H1 (cell line): ENCODE measurements around the gene PBX1. TPM values are rescaled to one million over a fixed set of nuclear protein-coding genes. Genes with fewer than 3 reads are reported as not detected.

Experiments used
- CTCF ChIA-PET: fragments of 300-600 bp; sonication (Branson Sonifier 250); formaldehyde crosslinking; loops from one replicate; lab custom pipeline; 2021; ENCODE audit not compliant: partially characterized antibody; lab: Charles Lee
- POLR2A ChIA-PET: fragments of 300-600 bp; sonication (Branson Sonifier 250); formaldehyde crosslinking; loops from one replicate; lab custom pipeline; 2021; ENCODE audit warnings: inconsistent platforms; ENCODE audit not compliant: partially characterized antibody; lab: Charles Lee
- DNase-seq, 2 experiments: peaks; one replicate each; pipeline versions ENCODE4 v3.0.0 to v3.0.0-alpha.2; 2010 to 2022; ENCODE audit warnings: low spot score in 2 of 2, low read depth in 1 of 2, mixed read lengths in 1 of 2
- FAIRE-seq: peaks from 2 replicates; lab custom pipeline; 2011; peaks lifted over from hg19 to GRCh38; lab: Jason Lieb, UNC
- H2AFZ ChIP-seq: 2 replicates; pipeline ENCODE4 v1.8.1; 2012; ENCODE audit warnings: low read length, inconsistent platforms
- H2AK5ac ChIP-seq: 2 replicates; pipeline ENCODE4 v1.6.1; 2013; ENCODE audit warnings: low read depth, low read length
- H2BK120ac ChIP-seq: replicated peaks from 2 replicates; pipeline ENCODE3; 2013; ENCODE audit warnings: low read depth, low read length, inconsistent platforms
- H2BK12ac ChIP-seq: 2 replicates; pipeline ENCODE4 v1.6.1; 2013; ENCODE audit warnings: low read depth, low read length
- H2BK15ac ChIP-seq: 2 replicates; pipeline ENCODE4 v1.6.1; 2013; ENCODE audit warnings: low read length
- H2BK20ac ChIP-seq: 2 replicates; pipeline ENCODE4 v1.6.1; 2013; ENCODE audit warnings: low read length
- H2BK5ac ChIP-seq: 2 replicates; pipeline ENCODE4 v1.6.1; 2013; ENCODE audit warnings: low read depth, low read length
- H3K14ac ChIP-seq: 2 replicates; pipeline ENCODE4 v1.6.1; 2013; ENCODE audit warnings: inconsistent platforms; ENCODE audit not compliant: insufficient read length
- H3K18ac ChIP-seq: 2 replicates; pipeline ENCODE4 v1.6.1; 2013; ENCODE audit warnings: low read length; ENCODE audit errors: extremely low read depth
- H3K23ac ChIP-seq: 2 replicates; pipeline ENCODE4 v1.6.1; 2013; ENCODE audit warnings: inconsistent platforms; ENCODE audit not compliant: insufficient read length
- H3K23me2 ChIP-seq: 2 replicates; pipeline ENCODE4 v1.6.1; 2013; ENCODE audit warnings: low read depth, low read length
- H3K27ac ChIP-seq: 2 replicates; pipeline ENCODE4 v1.6.1; 2011; ENCODE audit warnings: low read depth, low read length, inconsistent platforms
- H3K27me3 ChIP-seq, 4 experiments: replicated peaks in 1 of 4; 1 replicate in 1 of 4; 2 replicates in 3 of 4; pipeline versions ENCODE4 v1.6.1 to v1.8.1; 2011 to 2013; ENCODE audit warnings: low read length in 3 of 4, mild to moderate bottlenecking in 3 of 4, inconsistent platforms in 2 of 4, mixed read lengths in 2 of 4, moderate library complexity in 1 of 4; ENCODE audit not compliant: control insufficient read depth in 3 of 4, insufficient read depth in 3 of 4; ENCODE audit errors: extremely low read depth in 1 of 4
- H3K36me3 ChIP-seq, 4 experiments: 2 replicates each; pipeline versions ENCODE4 v1.6.1 to v1.8.1; 2011 to 2013; ENCODE audit warnings: mild to moderate bottlenecking in 4 of 4, low read length in 3 of 4, moderate library complexity in 2 of 4, control low read depth in 1 of 4, inconsistent platforms in 1 of 4; ENCODE audit not compliant: insufficient read depth in 4 of 4, control insufficient read depth in 2 of 4
- H3K4ac ChIP-seq: replicated peaks from 2 replicates; pipeline ENCODE3; 2013; ENCODE audit warnings: low read length, low read depth, mixed read lengths, inconsistent platforms; ENCODE audit not compliant: insufficient read length
- H3K4me1 ChIP-seq, 4 experiments: replicated peaks in 1 of 4; 1 replicate in 1 of 4; 2 replicates in 3 of 4; pipeline versions ENCODE4 v1.6.1 to v1.8.1; 2011 to 2013; ENCODE audit warnings: low read length in 3 of 4, inconsistent platforms in 2 of 4, mixed read lengths in 1 of 4; ENCODE audit not compliant: insufficient read depth in 4 of 4, control insufficient read depth in 3 of 4
- H3K4me2 ChIP-seq, 2 experiments: 2 replicates each; pipeline versions ENCODE4 v1.6.1 to v1.8.1; 2011 to 2013; ENCODE audit warnings: low read depth in 2 of 2, low read length in 2 of 2, control low read depth in 1 of 2, inconsistent platforms in 1 of 2, mild to moderate bottlenecking in 1 of 2; ENCODE audit not compliant: insufficient read depth in 1 of 2
- H3K4me3 ChIP-seq, 4 experiments: fragments of 200-600, 300-600 bp in 1 of 4; sonication (generic), shearing (Covaris generic), sonication (Bioruptor Twin) in 1 of 4; 2 replicates each; pipeline versions ENCODE4 v1.5.1 to v1.8.1; 2011 to 2016; ENCODE audit warnings: low read length in 4 of 4, low read depth in 3 of 4, control low read depth in 2 of 4, inconsistent platforms in 2 of 4, mild to moderate bottlenecking in 2 of 4, mixed read lengths in 1 of 4, moderate library complexity in 1 of 4; ENCODE audit not compliant: insufficient read depth in 2 of 4; ENCODE audit errors: extremely low read depth in 1 of 4
- H3K56ac ChIP-seq: replicated peaks from 2 replicates; pipeline ENCODE3; 2013; ENCODE audit warnings: low read depth, mild to moderate bottlenecking, mixed read lengths, low read length, inconsistent platforms; ENCODE audit not compliant: insufficient read length
- H3K79me1 ChIP-seq: 2 replicates; pipeline ENCODE4 v1.6.1; 2013; ENCODE audit warnings: low read depth, low read length, control low read depth
- H3K79me2 ChIP-seq, 2 experiments: 2 replicates each; pipeline versions ENCODE4 v1.6.1 to v1.8.1; 2012 to 2013; ENCODE audit warnings: low read length in 2 of 2, mild to moderate bottlenecking in 2 of 2, inconsistent platforms in 1 of 2; ENCODE audit not compliant: insufficient read depth in 2 of 2, control insufficient read depth in 1 of 2
- H3K9ac ChIP-seq, 4 experiments: replicated peaks in 1 of 4; 1 replicate in 1 of 4; 2 replicates in 3 of 4; pipeline versions ENCODE4 v1.6.1 to v1.8.1; 2011 to 2013; ENCODE audit warnings: low read depth in 3 of 4, low read length in 3 of 4, control low read depth in 2 of 4, mild to moderate bottlenecking in 2 of 4, moderate library complexity in 2 of 4, inconsistent platforms in 1 of 4; ENCODE audit errors: extremely low read depth in 1 of 4
- H3K9me3 ChIP-seq, 2 experiments: 2 replicates each; pipeline versions ENCODE4 v1.6.1 to v1.8.1; 2012 to 2013; ENCODE audit warnings: mild to moderate bottlenecking in 2 of 2, moderate library complexity in 2 of 2, control low read depth in 1 of 2, inconsistent platforms in 1 of 2, low read depth in 1 of 2, low read length in 1 of 2, mixed read lengths in 1 of 2; ENCODE audit not compliant: insufficient read depth in 2 of 2
- H4K20me1 ChIP-seq, 2 experiments: replicated peaks in 1 of 2; 2 replicates each; pipeline versions ENCODE3 to v1.8.1; 2011 to 2013; ENCODE audit warnings: inconsistent platforms in 2 of 2, low read length in 2 of 2, mild to moderate bottlenecking in 1 of 2; ENCODE audit not compliant: insufficient read depth in 2 of 2, control insufficient read depth in 1 of 2
- H4K5ac ChIP-seq: 2 replicates; pipeline ENCODE4 v1.6.1; 2013; ENCODE audit warnings: low read length, low read depth, mixed read lengths, inconsistent platforms; ENCODE audit not compliant: insufficient read length
- H4K8ac ChIP-seq: 2 replicates; pipeline ENCODE4 v1.8.0; 2013; ENCODE audit warnings: mild to moderate bottlenecking, moderate library complexity, low read length, inconsistent platforms; ENCODE audit not compliant: insufficient read depth; ENCODE audit errors: extremely low read depth
- H4K91ac ChIP-seq: replicated peaks from 2 replicates; pipeline ENCODE3; 2013; ENCODE audit warnings: low read length, mixed read lengths, inconsistent platforms; ENCODE audit not compliant: insufficient read length
- BACH1 ChIP-seq: IDR thresholded peaks from 2 replicates; pipeline ENCODE4 v1.6.1; 2012; ENCODE audit warnings: low read length, improper control_type of control experiment
- E2F6 ChIP-seq: IDR thresholded peaks from 2 replicates; pipeline ENCODE4 v1.6.1; 2012; ENCODE audit warnings: inconsistent platforms
- EP300 ChIP-seq, 2 experiments: IDR thresholded peaks; 1 replicate in 1 of 2; 2 replicates in 1 of 2; pipeline ENCODE4 v1.6.1; 2011 to 2012; ENCODE audit warnings: low read depth in 2 of 2, low read length in 2 of 2, mild to moderate bottlenecking in 2 of 2, borderline replicate concordance in 1 of 2, inconsistent platforms in 1 of 2, moderate library complexity in 1 of 2
- HDAC6 ChIP-seq: IDR thresholded peaks from one replicate; pipeline ENCODE4 v1.7.1; 2012; ENCODE audit warnings: low read depth, mild to moderate bottlenecking, inconsistent platforms, low read length, moderate library complexity
- JUND ChIP-seq: IDR thresholded peaks from 2 replicates; pipeline ENCODE4 v1.6.1; 2011; ENCODE audit warnings: mild to moderate bottlenecking, improper control_type of control experiment, low read length
- KDM5A ChIP-seq: fragments of 200-600 bp; IDR thresholded peaks from 2 replicates; pipeline ENCODE4 v1.7.1; 2012; ENCODE audit warnings: mild to moderate bottlenecking, low read length, inconsistent platforms, mixed read lengths
- MAFK ChIP-seq: IDR thresholded peaks from 2 replicates; pipeline ENCODE4 v1.6.1; 2012; ENCODE audit warnings: low read depth, mild to moderate bottlenecking, improper control_type of control experiment, low read length
- NRF1 ChIP-seq: IDR thresholded peaks from 2 replicates; pipeline ENCODE4 v1.6.1; 2011; ENCODE audit warnings: mild to moderate bottlenecking, low read depth, low read length, improper control_type of control experiment
- RFX5 ChIP-seq: IDR thresholded peaks from 2 replicates; pipeline ENCODE4 v1.6.1; 2011; ENCODE audit warnings: low read depth, low read length, improper control_type of control experiment, borderline replicate concordance
- SIN3A ChIP-seq, 2 experiments: IDR thresholded peaks in 1 of 2; conservative IDR thresholded peaks in 1 of 2; 2 replicates each; pipeline ENCODE4 v1.6.1; 2011 to 2012; ENCODE audit warnings: low read length in 2 of 2, improper control_type of control experiment in 1 of 2, low read depth in 1 of 2, mild to moderate bottlenecking in 1 of 2
- SIX5 ChIP-seq: IDR thresholded peaks from 2 replicates; pipeline ENCODE4 v1.6.1; 2011; ENCODE audit warnings: mild to moderate bottlenecking, low read depth, low read length
- TAF1 ChIP-seq: IDR thresholded peaks from 2 replicates; pipeline ENCODE4 v1.6.1; 2011; ENCODE audit warnings: mild to moderate bottlenecking, low read depth, low read length
- TAF7 ChIP-seq: optimal IDR thresholded peaks from 2 replicates; pipeline ENCODE3; 2011; ENCODE audit warnings: low read depth, mild to moderate bottlenecking, inconsistent platforms, low read length, moderate library complexity, borderline replicate concordance
- WGBS, 2 experiments: shearing (Covaris generic) in 1 of 2; methylation state at CpG; one replicate each; pipeline versions ENCODE4 v1.1.6 to v1.1.7; 2013 to 2015; ENCODE audit warnings: low lambda C conversion rate in 2 of 2, mixed read lengths in 2 of 2, inconsistent platforms in 1 of 2, low coverage in 1 of 2, missing lambda C conversion rate in 1 of 2; ENCODE audit not compliant: insufficient replicate concordance in 2 of 2, insufficient coverage in 1 of 2, insufficient read length in 1 of 2; ENCODE audit errors: extremely low coverage in 1 of 2, missing lambda C conversion rate in 1 of 2; 5-methylcytosine and 5-hydroxymethylcytosine counted together
- polyA plus RNA-seq, 7 experiments: library from polyadenylated mRNA; depleted of rRNA in 3 of 7; stranded (reverse) in 5 of 7; unstranded in 2 of 7; fragments of >200 nt in 5 of 7; fragments of 200-250 nt in 2 of 7; gene quantifications; 1 replicate in 5 of 7; 2 replicates in 1 of 7; 4 replicates in 1 of 7; pipeline versions ENCODE4 v1.2.1 to v1.2.3, GENCODE V29; 2011 to 2013; ENCODE audit warnings: missing spikeins in 2 of 7, mixed read lengths in 2 of 7
- total RNA-seq: library from RNA; stranded (reverse); fragmentation: NEBNext Ultra II Directional; extraction: Animal tissue kit (Norgen Biotek cat#: 25700); gene quantifications from 2 replicates; pipeline ENCODE4 v1.2.1, GENCODE V29; 2021

Gene PBX1
- total and polyA plus RNA-seq, 2 of the 8 experiments (the other 6 are each of a cell fraction or from before 2014, with no cell fraction given): 87.4 to 124 TPM

GRCh38 chr1:164624400-164624799, 65.4 kb downstream of the PBX1 start:
- FAIRE-seq (no peak), DNase-seq (no peak)
- H3K27ac ChIP-seq: no peak overlapping the region
- H4K5ac ChIP-seq: no peak overlapping the region
- no peak overlapping the region for H2BK5ac ChIP-seq
- no peak overlapping the region for H2BK20ac ChIP-seq
- H3K36me3 ChIP-seq: peaks cover 0 to 9% (median 2%) of the 10 kb centered on the region in 4 experiments; a peak in 4 of 8 replicates
- H3K14ac ChIP-seq: no peak overlapping the region
- no peak overlapping the region for H3K56ac ChIP-seq
- H3K4me3 ChIP-seq: no peak overlapping the region
- H3K79me1 ChIP-seq: peaks cover 12% of the 10 kb centered on the region; the same call in 1 of the 2 replicates
- H3K79me2 ChIP-seq: peaks cover 3 to 97% of the 10 kb centered on the region in 2 experiments; a peak in 3 of 4 replicates
- no peak overlapping the region for H3K23ac ChIP-seq
- 93% methylated on average over 1 of the region's 1 CpG; no CpG with 5 or more reads in 1 of the 2 experiments for WGBS, 2 experiments
- no peaks in the 10 kb centered on the region for H3K9me3 ChIP-seq
- H2BK120ac ChIP-seq: no peak overlapping the region
- H3K27me3 ChIP-seq: no peaks in the 10 kb centered on the region
- no peak overlapping the region for H2BK12ac ChIP-seq
- H3K23me2 ChIP-seq: no peaks in the 10 kb centered on the region
- peaks cover 0 to 16% (median 10%) of the 10 kb centered on the region in 4 experiments; a peak in 4 of 7 replicates for H3K4me1 ChIP-seq
- ChIA-PET CTCF (interaction anchor here (0.7 to 3.3 kb wide), 38 partner anchors 10 to 428 kb away, joined by 3 to 34 read pairs (median 4); no protein-coding TSS in a partner anchor), POLR2A (interaction anchor here (0.9 to 1.3 kb wide), 3 partner anchors 10 to 163 kb away, joined by 3 read pairs; partner anchors contain the start of gene PBX1)
- no peak overlapping the region for H3K9ac ChIP-seq
- no peak overlapping the region for H3K18ac ChIP-seq
- H4K91ac ChIP-seq: no peak overlapping the region
- H2BK15ac ChIP-seq: no peak overlapping the region
- H4K20me1 ChIP-seq: peaks cover 13 to 14% of the 10 kb centered on the region in 2 experiments
- H2AFZ ChIP-seq: no peak overlapping the region
- H4K8ac ChIP-seq: no peak overlapping the region
- H2AK5ac ChIP-seq: no peak overlapping the region
- H3K4ac ChIP-seq: no peak overlapping the region
- no peak overlapping the region for H3K4me2 ChIP-seq
- TF ChIP-seq HDAC6 (no peak), NRF1 (no peak), EP300 (IDR thresholded peaks at IDR 0.05; ENCODE audit: borderline replicate concordance in 1 of 2, low read depth in 2 of 2, low read length in 2 of 2) (no peak), BACH1 (no peak), JUND (no peak), TAF7 (no peak), SIN3A (conservative IDR thresholded peaks at IDR 0.05 in 1 of 2, IDR thresholded peaks at IDR 0.05 in 1 of 2; ENCODE audit: low read depth in 1 of 2, low read length in 2 of 2) (no peak), KDM5A (no peak), E2F6 (no peak), SIX5 (no peak), MAFK (no peak), RFX5 (no peak), TAF1 (no peak)
- TF ChIP-seq, all 59 proteins: peak for 0
